Sigmoid colon (tissue), 4 donors: Measurements from ENCODE around the gene ZBTB47.

ENCODE experiments used
- CTCF ChIP-seq, 4 experiments: fragments of 450-650 bp in 3 of 4; fragments of 200-600 bp in 1 of 4; IDR thresholded peaks; one replicate each; pipeline ENCODE4 v1.5.1; 2016 to 2019; ENCODE audit warnings: antibody characterized with exemption in 4 of 4, mild to moderate bottlenecking in 3 of 4, moderate library complexity in 2 of 4
- POLR2A ChIP-seq, 2 donors: fragments of 450-650 bp; IDR thresholded peaks; one replicate each; pipeline ENCODE4 v1.6.1; 2016; ENCODE audit warnings: antibody characterized with exemption in 2 of 2, mild to moderate bottlenecking in 2 of 2, moderate library complexity in 2 of 2
- POLR2AphosphoS5 ChIP-seq, 4 donors: sonication (generic); formaldehyde crosslinking; IDR thresholded peaks; one replicate each; pipeline ENCODE4 v1.6.1; 2017; ENCODE audit warnings: antibody characterized with exemption in 4 of 4

GRCh38 chr3:42652251-42652610 is 1.3 kb upstream of the ZBTB47 start:
- TF ChIP-seq POLR2A (IDR thresholded peaks at IDR 0.05) (no peak), CTCF (IDR thresholded peaks at IDR 0.05) (no peak), POLR2AphosphoS5 (IDR thresholded peaks at IDR 0.05) (no peak)
